Measurements from ENCODE around the gene AXDND1. TPM values are rescaled to one million over a fixed set of nuclear protein-coding genes. Genes with fewer than 3 reads are reported as not detected.

Gene AXDND1
- total RNA-seq, 4 donors from 2014 or later: 2.5 TPM; not detected in 3

DNA sequence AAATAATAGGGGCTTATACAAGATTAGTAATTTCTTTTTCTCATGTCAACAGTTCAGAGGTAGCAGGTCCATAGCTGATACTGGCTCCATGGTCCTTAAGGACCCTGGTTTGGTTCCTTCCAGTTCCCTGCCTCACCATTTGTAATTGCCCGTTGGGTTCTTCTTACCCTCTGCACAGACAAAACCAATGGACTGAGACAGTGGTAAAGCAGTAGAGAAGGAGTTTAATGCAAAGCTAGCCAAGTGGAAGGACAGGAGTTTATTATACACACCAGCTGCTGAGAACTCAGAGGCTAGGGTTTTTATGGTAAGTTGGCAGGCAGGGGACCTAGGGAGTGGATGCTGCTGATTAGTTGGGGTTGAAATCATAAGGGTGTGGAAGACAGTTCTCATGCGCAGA, 35.9 kb upstream of the AXDND1 start:
- Histone ChIP-seq H3K36me3 (peaks cover 0 to 14% (median 0%) of the 10 kb centered on the region in 4 donors), H3K27ac (replicated peaks in 1 of 4) (no peak overlapping the region), H3K9me3 (no peaks in the 10 kb centered on the region), H3K4me3 (no peak overlapping the region), H3K4me1 (no peaks in the 10 kb centered on the region), H3K27me3 (no peaks in the 10 kb centered on the region)
- TF ChIP-seq EP300 (IDR thresholded peaks at IDR 0.05) (no peak), POLR2A (IDR thresholded peaks at IDR 0.05; ENCODE audit: low read depth) (no peak), POLR2AphosphoS5 (IDR thresholded peaks at IDR 0.05) (no peak)
- TF ChIP-seq, protein P1, sequence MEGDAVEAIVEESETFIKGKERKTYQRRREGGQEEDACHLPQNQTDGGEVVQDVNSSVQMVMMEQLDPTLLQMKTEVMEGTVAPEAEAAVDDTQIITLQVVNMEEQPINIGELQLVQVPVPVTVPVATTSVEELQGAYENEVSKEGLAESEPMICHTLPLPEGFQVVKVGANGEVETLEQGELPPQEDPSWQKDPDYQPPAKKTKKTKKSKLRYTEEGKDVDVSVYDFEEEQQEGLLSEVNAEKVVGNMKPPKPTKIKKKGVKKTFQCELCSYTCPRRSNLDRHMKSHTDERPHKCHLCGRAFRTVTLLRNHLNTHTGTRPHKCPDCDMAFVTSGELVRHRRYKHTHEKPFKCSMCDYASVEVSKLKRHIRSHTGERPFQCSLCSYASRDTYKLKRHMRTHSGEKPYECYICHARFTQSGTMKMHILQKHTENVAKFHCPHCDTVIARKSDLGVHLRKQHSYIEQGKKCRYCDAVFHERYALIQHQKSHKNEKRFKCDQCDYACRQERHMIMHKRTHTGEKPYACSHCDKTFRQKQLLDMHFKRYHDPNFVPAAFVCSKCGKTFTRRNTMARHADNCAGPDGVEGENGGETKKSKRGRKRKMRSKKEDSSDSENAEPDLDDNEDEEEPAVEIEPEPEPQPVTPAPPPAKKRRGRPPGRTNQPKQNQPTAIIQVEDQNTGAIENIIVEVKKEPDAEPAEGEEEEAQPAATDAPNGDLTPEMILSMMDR (IDR thresholded peaks at IDR 0.05): no peak
- no peak for DNase-seq (ENCODE audit: extremely low spot score)
- intact Hi-C loops (cut with DNase I): no loop called here
- 95% methylated on average over 2 of the region's 2 CpGs for WGBS

DNA sequence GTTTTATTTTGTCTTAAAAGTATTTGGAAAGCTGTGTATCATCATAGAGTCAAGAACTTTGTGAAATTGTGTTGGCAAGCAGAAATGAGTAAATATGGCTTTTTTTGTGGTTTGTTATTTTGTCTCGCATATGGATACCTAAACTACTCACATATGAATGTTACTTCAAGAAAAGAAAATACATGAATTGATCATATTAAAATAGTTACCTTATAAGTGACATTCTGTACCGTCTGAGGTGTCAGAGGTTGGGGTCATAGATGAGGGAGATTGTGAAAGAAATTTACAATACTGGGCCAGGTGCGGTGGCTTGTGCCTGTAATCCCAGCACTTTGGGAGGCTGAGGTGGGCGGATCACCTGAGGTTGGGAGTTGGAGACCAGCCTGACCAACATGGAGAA, 31.3 kb upstream of the AXDND1 start:
- H3K4me1 ChIP-seq: no peaks in the 10 kb centered on the region
- no peaks in the 10 kb centered on the region for H3K27me3 ChIP-seq
- TF ChIP-seq EP300 (IDR thresholded peaks at IDR 0.05) (no peak), POLR2A (IDR thresholded peaks at IDR 0.05; ENCODE audit: low read depth) (no peak), POLR2AphosphoS5 (IDR thresholded peaks at IDR 0.05) (no peak)
- TF ChIP-seq, protein P1 (IDR thresholded peaks at IDR 0.05): no peak
- 95% methylated on average over 4 of the region's 4 CpGs for WGBS
- no peak overlapping the region for H3K4me3 ChIP-seq
- no peak for DNase-seq (ENCODE audit: extremely low spot score)
- H3K36me3 ChIP-seq: peaks cover 0 to 36% (median 10%) of the 10 kb centered on the region in 4 donors
- H3K9me3 ChIP-seq: no peaks in the 10 kb centered on the region
- H3K27ac ChIP-seq (replicated peaks in 1 of 4): no peak overlapping the region
- intact Hi-C loops (cut with DNase I): no loop called here

DNA sequence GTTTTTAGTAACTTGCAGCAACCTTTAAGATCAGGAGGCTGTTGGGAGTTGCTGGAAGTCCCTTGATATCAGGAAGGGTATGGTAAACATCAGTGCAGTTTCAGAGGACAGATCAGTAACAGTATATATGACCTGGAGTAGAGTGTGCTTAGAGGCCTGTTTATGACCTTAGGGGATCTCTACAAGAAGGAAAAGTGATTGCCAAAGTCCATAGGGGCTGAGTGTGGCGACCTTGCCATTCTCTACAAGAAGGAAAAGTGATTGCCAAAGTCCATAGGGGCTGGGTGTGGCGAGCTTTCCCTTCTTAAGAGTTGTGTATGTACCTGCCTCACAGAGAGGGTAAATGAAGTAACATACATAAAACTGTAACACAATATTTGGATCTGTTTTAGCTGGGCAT, 28.5 kb upstream of the AXDND1 start:
- Histone ChIP-seq H3K9me3 (no peaks in the 10 kb centered on the region), H3K4me1 (no peaks in the 10 kb centered on the region), H3K4me3 (no peak overlapping the region), H3K27ac (replicated peaks in 1 of 4) (no peak overlapping the region), H3K27me3 (no peaks in the 10 kb centered on the region), H3K36me3 (peaks cover 8 to 56% (median 24%) of the 10 kb centered on the region in 4 donors)
- 92% methylated on average over 2 of the region's 2 CpGs for WGBS
- intact Hi-C loops (cut with DNase I): no loop called here
- TF ChIP-seq, protein P1 (IDR thresholded peaks at IDR 0.05): no peak
- TF ChIP-seq POLR2A (IDR thresholded peaks at IDR 0.05; ENCODE audit: low read depth): no peak
- no peak for DNase-seq (ENCODE audit: extremely low spot score)

- Histone ChIP-seq H3K36me3 (peaks cover 9 to 64% (median 31%) of the 10 kb centered on the region in 4 donors), H3K9me3 (no peaks in the 10 kb centered on the region), H3K4me1 (no peaks in the 10 kb centered on the region), H3K4me3 (no peak overlapping the region), H3K27ac (replicated peaks in 1 of 4) (no peak overlapping the region), H3K27me3 (no peaks in the 10 kb centered on the region)
- intact Hi-C loops (cut with DNase I): no loop called here
- WGBS: 89% methylated on average over 5 of the region's 5 CpGs
- TF ChIP-seq POLR2AphosphoS5 (IDR thresholded peaks at IDR 0.05) (no peak), POLR2A (IDR thresholded peaks at IDR 0.05; ENCODE audit: low read depth) (no peak), EP300 (IDR thresholded peaks at IDR 0.05) (no peak)
- TF ChIP-seq, protein P1 (IDR thresholded peaks at IDR 0.05): no peak
- DNase-seq (ENCODE audit: extremely low spot score): no peak
Observed at GRCh38 chr1:179337942-179338560, 27.7 kb upstream of the AXDND1 start.

DNA sequence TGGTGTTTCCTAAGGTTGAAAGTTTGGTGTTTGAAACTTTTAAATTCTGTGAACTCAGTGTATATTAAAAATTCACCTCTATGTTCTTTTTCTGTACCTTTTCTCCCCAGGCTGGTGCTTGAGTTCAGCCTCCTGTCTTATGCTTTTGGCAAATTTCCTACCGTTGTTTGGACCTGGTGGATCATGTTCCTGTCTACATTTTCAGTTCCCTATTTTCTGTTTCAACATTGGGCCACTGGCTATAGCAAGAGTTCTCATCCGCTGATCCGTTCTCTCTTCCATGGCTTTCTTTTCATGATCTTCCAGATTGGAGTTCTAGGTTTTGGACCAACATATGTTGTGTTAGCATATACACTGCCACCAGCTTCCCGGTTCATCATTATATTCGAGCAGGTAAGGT, 24.9 kb upstream of the AXDND1 start:
- peaks cover 29 to 83% (median 52%) of the 10 kb centered on the region in 4 donors for H3K36me3 ChIP-seq

More for the DNA sequence above, 24.9 kb upstream of the AXDND1 start:
- Histone ChIP-seq H3K9me3 (no peaks in the 10 kb centered on the region), H3K4me3 (no peak overlapping the region), H3K4me1 (no peaks in the 10 kb centered on the region), H3K27ac (replicated peaks in 1 of 4) (no peak overlapping the region), H3K27me3 (no peaks in the 10 kb centered on the region)
- no peak for TF ChIP-seq POLR2AphosphoS5 (IDR thresholded peaks at IDR 0.05)
- WGBS: 85% methylated on average over 5 of the region's 5 CpGs
- DNase-seq (ENCODE audit: extremely low spot score): no peak
- intact Hi-C loops (cut with DNase I): no loop called here

All from esophagus muscularis mucosa (tissue), 4 donors.